A673 (cell line): ENCODE data around the gene ZNF732. TPM values are rescaled to one million over a fixed set of nuclear protein-coding genes. Genes with fewer than 3 reads are reported as not detected.
A peak's percentile ranks its signal among the peaks of the same experiment; 100 is the strongest.
"Not testable (repeated sequence)": the region's sequence is repeated elsewhere in the genome, so short reads cannot be mapped to it uniquely, and the experiment has no call there.

Experiments used
- BruUV-seq: library from RNA; stranded (reverse); fragments of 400-500 nt; replicated peaks from 2 replicates; lab custom pipeline; 2021; lab: Mats Ljungman, UMichigan
- CTCF ChIA-PET: fragments of 300-600 bp; sonication (Branson Sonifier 250); formaldehyde crosslinking; loops from one replicate; lab custom pipeline; 2022; ENCODE audit warnings: antibody characterized with exemption; lab: Charles Lee
- POLR2A ChIA-PET: fragments of 300-600 bp; sonication (Branson Sonifier 250); formaldehyde crosslinking; loops from one replicate; lab custom pipeline; 2022; ENCODE audit warnings: antibody characterized with exemption; ENCODE audit not compliant: low non-redundant PET; lab: Charles Lee
- DNase-seq: peaks from one replicate; pipeline ENCODE4 v3.0.0-alpha.2; 2015; ENCODE audit warnings: low spot score
- H3K27ac ChIP-seq: fragments of 200-600 bp; sonication (generic); 2 replicates; pipeline ENCODE4 v1.5.1; 2016; ENCODE audit warnings: mixed run types, low read depth, mild to moderate bottlenecking, mixed read lengths, antibody characterized with exemption, low read length; ENCODE audit not compliant: poor library complexity, severe bottlenecking
- H3K27me3 ChIP-seq: fragments of 200-600 bp; sonication (generic); replicated peaks from 2 replicates; pipeline ENCODE4 v1.6.1; 2017; ENCODE audit warnings: mixed run types, low read depth, mild to moderate bottlenecking, mixed read lengths, antibody characterized with exemption, low read length; ENCODE audit not compliant: insufficient read depth, poor library complexity
- H3K36me3 ChIP-seq: fragments of 200-600 bp; sonication (generic); 2 replicates; pipeline ENCODE4 v1.6.1; 2016; ENCODE audit warnings: mixed run types, mild to moderate bottlenecking, mixed read lengths, antibody characterized with exemption, low read length; ENCODE audit not compliant: insufficient read depth, poor library complexity, severe bottlenecking
- H3K4me1 ChIP-seq: fragments of 200-600 bp; sonication (generic); 2 replicates; pipeline ENCODE4 v1.6.1; 2017; ENCODE audit warnings: mixed run types, mild to moderate bottlenecking, mixed read lengths, antibody characterized with exemption, low read length; ENCODE audit not compliant: insufficient read depth, poor library complexity, severe bottlenecking
- H3K4me3 ChIP-seq: fragments of 200-600 bp; sonication (generic); 2 replicates; pipeline ENCODE4 v1.5.1; 2016; ENCODE audit warnings: low read depth, mixed run types, mild to moderate bottlenecking, mixed read lengths, low read length; ENCODE audit not compliant: poor library complexity, severe bottlenecking
- H3K9me3 ChIP-seq: fragments of 200-600 bp; sonication (generic); 2 replicates; pipeline ENCODE4 v1.6.1; 2016; ENCODE audit warnings: mixed run types, low read depth, mild to moderate bottlenecking, mixed read lengths, antibody characterized with exemption, low read length; ENCODE audit not compliant: poor library complexity, severe bottlenecking
- EZH2 ChIP-seq: fragments of 200-600 bp; sonication (generic); IDR thresholded peaks from 2 replicates; pipeline ENCODE4 v1.6.1; 2017; ENCODE audit warnings: borderline replicate concordance, low read depth, mild to moderate bottlenecking, mixed read lengths, antibody characterized with exemption, low read length; ENCODE audit not compliant: poor library complexity, severe bottlenecking
- intact Hi-C: fragments of 100-400 bp; cut with micrococcal nuclease; formaldehyde crosslinking; loops from one replicate; pipeline ENCODE4 v1.10.0; 2022; ENCODE audit not compliant: unreplicated experiment
- total RNA-seq: library from RNA; stranded (reverse); gene quantifications from 2 replicates; pipeline ENCODE4 v1.2.3, GENCODE V29; 2021
- TF ChIP-seq, protein P1 (sequence below): fragments of 300-800, 200-600 bp; sonication (generic); conservative IDR thresholded peaks from 2 replicates; pipeline ENCODE4 v1.5.1; 2017; ENCODE audit warnings: low read depth, mild to moderate bottlenecking, antibody characterized with exemption, low read length, moderate library complexity, mixed read lengths

Gene ZNF732
- total RNA-seq, 1 experiment from 2014 or later = not detected

DNA sequence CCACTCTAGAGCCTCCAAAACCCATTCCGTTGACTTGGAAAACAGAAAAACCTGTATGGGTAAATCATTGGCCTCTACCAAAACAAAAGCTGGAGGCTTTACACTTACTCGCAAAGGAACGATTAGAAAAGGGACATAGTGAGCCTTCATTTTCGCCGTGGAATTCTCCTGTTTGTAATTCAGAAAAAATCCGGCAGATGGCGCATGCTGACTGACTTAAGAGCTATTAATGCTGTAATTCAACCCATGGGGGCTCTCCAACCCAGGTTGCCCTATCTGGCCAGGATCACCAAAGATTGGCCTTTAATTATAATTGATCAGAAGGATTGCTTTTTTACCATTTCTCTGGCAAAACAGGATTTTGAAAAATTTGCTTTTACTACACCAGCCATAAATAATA, 60.8 kb downstream of the ZNF732 start:
- no TSS peak for BruUV-seq
- no peak overlapping the region for H3K4me3 ChIP-seq
- H3K27me3 ChIP-seq = no peaks in the 10 kb centered on the region
- intact Hi-C loops = no loop called here
- POLR2A ChIA-PET = interaction anchor here (0.6 kb wide), 1 partner anchor 1747 kb away, joined by 3 read pairs; no protein-coding TSS in a partner anchor
- no peaks in the 10 kb centered on the region for H3K4me1 ChIP-seq
- peaks cover 5% of the 10 kb centered on the region for H3K9me3 ChIP-seq
- peak; percentile 49 for DNase-seq
- H3K27ac ChIP-seq = no peak overlapping the region
- H3K36me3 ChIP-seq = no peaks in the 10 kb centered on the region
- TF ChIP-seq, protein P1, sequence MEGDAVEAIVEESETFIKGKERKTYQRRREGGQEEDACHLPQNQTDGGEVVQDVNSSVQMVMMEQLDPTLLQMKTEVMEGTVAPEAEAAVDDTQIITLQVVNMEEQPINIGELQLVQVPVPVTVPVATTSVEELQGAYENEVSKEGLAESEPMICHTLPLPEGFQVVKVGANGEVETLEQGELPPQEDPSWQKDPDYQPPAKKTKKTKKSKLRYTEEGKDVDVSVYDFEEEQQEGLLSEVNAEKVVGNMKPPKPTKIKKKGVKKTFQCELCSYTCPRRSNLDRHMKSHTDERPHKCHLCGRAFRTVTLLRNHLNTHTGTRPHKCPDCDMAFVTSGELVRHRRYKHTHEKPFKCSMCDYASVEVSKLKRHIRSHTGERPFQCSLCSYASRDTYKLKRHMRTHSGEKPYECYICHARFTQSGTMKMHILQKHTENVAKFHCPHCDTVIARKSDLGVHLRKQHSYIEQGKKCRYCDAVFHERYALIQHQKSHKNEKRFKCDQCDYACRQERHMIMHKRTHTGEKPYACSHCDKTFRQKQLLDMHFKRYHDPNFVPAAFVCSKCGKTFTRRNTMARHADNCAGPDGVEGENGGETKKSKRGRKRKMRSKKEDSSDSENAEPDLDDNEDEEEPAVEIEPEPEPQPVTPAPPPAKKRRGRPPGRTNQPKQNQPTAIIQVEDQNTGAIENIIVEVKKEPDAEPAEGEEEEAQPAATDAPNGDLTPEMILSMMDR = peak; percentile 64
- no peak for TF ChIP-seq EZH2
- CTCF ChIA-PET = no interaction called here

DNA sequence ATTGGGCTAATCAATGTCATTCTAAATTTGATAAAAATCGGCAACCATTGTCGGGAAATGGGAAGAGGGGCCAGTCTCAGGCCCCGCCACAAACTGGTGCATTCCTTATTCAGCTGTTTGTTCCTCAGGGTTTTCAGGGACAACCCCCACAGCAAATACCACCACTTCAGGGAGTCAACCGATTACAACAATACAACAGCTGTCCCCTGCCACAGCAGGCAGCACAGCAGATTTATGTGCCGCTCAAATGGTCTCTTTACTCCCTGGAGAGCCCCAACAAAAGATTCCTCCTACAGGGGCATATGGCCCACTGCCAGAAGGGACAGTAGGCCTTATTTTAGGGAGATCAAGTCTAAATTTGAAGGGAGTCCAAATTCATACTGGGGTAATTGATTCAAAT, 61.8 kb downstream of the ZNF732 start:
- no peaks in the 10 kb centered on the region for H3K27me3 ChIP-seq
- intact Hi-C loops = no loop called here
- BruUV-seq = no TSS peak
- no peak overlapping the region for H3K4me3 ChIP-seq
- no peaks in the 10 kb centered on the region for H3K36me3 ChIP-seq
- H3K9me3 ChIP-seq = peaks cover 9% of the 10 kb centered on the region
- CTCF ChIA-PET = no interaction called here
- DNase-seq = peak; percentile 55
- H3K27ac ChIP-seq = no peak overlapping the region
- no peaks in the 10 kb centered on the region for H3K4me1 ChIP-seq
- POLR2A ChIA-PET = no interaction called here
- TF ChIP-seq EZH2 = no peak
- TF ChIP-seq, protein P1 = no peak

DNA sequence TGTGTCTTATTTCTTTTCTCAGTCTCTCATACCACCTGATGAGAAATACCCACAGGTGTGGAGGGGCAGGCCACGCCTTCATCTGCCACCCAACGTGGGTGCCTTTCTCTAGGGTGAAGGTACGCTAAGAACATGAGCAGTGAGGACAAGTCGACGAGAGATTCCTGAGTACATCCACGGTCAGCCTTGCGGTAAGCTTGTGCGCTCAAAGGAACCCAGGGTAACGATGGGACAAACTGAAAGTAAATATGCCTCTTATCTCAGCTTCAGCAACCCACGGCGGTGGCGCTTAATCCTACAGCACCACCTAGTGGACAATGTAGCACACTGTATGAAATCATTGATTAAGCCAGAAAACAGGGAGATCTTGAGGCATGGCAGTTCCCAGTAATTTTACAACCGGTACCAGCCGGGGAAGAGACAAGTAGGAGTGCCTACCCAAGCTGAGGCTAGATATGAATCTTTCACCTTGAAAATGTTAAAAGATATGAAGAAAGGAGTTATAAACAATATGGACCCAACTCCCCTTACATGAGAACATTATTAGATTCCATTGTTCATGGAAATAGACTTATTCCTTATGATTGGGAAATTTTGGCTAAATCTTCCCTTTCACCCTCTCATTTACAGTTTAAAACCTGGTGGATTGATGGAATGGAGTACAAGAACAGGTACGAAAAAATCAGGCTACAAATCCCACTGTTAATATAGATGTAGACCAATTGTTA, 63.0 kb downstream of the ZNF732 start:
- peaks cover 13% of the 10 kb centered on the region for H3K9me3 ChIP-seq
- H3K27me3 ChIP-seq = no peaks in the 10 kb centered on the region
- POLR2A ChIA-PET = no interaction called here
- TF ChIP-seq, protein P1 = peak; percentile 77
- no peak for TF ChIP-seq EZH2
- intact Hi-C loops = no loop called here
- H3K4me1 ChIP-seq = no peaks in the 10 kb centered on the region
- peak overlapping the region; percentile 16 for H3K4me3 ChIP-seq
- no TSS peak for BruUV-seq
- peak; percentile 85 for DNase-seq
- H3K36me3 ChIP-seq = no peaks in the 10 kb centered on the region
- CTCF ChIA-PET = no interaction called here
- no peak overlapping the region for H3K27ac ChIP-seq

DNA sequence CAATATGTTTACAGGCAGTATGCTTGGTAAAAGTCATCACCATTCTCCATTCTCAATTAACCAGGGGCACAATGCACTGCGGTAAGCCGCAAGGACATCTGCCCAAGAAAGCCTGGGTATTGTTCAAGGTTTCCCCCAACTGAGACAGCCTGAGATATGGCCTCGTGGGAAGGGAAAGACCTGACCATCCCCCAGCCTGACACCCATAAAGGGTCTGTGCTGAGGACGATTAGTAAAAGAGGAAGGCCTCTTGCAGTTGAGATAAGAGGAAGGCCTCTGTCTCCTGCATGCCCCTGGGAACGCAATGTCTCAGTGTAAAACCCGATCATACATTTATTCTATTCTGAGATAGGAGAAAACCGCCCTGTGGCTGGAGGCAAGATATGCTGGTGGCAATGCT, 63.9 kb downstream of the ZNF732 start:
- H3K36me3 ChIP-seq, H3K27me3 ChIP-seq, H3K4me1 ChIP-seq, BruUV-seq, POLR2A ChIA-PET, intact Hi-C loops, DNase-seq, H3K27ac ChIP-seq, CTCF ChIA-PET, H3K4me3 ChIP-seq: not testable (repeated sequence)
- peaks cover 13% of the 10 kb centered on the region for H3K9me3 ChIP-seq
